Inflammatory macrophage (primary cell): ENCODE results near the gene LARGE1.

Experiments used
- DNase-seq, 2 donors: peaks; one replicate each; pipeline ENCODE4 v3.0.0-alpha.2; 2020 to 2022

The LARGE1 gene

DNA sequence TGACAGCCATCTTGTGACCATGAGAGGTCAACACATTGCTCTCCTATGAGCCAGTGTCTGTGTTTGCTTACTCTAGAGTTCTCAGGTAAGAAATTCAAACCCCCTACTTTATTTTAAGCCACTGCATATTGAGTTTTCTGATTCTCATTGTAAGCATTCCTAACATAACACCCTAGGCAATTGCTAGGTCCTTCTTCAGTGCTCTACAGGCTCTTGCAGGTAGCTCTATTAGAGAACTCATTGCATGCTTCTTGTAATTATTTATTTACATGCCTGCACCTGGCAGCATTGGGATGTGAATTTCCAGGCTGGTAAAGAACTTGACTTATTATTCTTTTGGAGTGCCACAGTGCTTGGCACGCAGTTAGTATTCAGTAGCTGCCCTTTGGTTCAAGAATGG is 573.3 kb downstream of the LARGE1 start:
- no peak for DNase-seq

DNA sequence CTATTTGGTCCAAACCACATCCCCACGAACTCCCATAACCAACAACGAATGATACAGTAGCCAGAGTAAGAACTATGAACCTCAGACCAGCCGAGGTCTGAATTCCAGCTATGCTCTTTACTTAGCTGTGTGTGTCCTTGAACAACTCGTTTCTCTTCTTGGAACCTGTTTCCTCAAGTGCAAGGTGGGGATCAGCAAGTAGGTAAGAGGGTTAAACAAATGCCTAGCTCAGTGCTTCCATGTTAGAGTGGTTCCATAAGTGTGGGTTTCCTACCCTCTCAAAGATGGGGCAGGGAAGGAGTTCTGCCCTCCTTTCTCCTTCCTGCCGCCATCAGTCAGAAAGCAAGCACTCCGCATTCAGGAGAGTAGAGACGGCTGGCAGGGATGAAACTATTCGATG is 578.7 kb downstream of the LARGE1 start:
- DNase-seq: no peak

DNA sequence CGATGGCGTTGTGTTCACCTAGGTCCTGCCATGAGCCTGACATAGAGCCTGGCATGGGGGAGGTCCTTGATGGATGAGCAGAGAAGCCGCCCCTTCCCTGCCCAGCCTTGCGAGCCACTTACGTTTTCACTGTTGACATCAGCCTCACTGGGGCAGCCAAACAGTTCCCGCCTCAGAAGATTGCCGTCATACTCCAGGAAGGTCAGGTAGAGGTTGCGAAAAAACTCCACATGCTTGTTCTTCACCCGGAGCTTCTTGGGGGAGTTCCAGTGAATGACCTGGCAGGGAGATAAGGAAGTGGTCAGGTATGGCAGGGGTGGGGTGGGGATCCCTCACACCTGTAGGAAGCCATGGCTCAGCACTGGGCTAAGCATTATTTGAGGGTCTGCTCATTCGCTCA is 582.8 kb downstream of the LARGE1 start:
- DNase-seq: no peak

DNA sequence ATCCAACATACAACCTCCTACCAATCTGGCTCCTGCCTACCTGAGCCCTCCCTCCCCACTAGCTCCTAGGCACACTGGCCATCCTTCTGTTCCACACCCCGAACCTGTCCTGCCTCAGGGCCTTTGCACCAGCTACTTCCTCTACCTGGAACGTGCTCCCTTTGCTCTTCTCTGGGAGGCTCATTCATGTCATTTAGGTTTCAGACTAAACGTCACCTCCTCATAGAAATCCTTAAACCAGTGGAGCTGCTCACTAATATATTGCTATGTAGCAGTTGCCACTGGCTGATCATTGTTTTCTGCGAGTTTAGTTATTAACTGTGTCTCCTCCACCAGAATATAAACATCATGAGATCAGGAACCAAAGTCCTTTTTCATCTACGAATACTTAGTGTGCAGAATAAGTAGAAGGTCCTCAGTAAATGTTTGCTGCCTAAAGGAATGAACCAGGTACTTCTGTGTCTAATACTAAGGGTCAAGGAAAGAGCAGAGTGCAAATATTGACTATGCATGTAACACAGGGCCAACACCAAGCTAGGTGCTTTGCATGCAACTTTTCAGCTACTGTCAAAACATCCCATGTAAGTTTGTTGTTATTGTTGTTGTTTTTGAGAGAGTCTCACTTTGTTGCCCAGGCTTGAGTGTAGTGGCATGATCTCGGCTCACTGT is 584.5 kb downstream of the LARGE1 start:
- DNase-seq: no peak

DNA sequence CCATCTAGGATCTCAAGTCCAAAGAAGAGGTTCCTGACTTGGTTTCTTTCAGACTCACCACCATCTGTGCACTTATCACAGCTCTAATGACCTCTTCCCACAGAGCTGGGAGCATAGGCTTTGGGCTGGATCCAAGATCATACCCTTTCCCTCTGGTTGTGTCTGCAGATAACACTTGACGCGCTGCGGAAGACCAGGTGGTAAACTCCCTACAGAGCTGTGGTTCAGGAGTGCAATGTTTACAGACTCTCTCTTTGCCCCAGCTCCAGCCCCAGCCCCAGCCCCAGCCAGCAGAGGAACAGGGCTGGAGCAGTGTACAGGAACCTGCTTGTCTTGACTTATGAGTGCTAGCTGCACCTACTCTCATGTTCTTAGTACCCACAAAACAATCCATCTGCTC is 587.7 kb downstream of the LARGE1 start:
- no peak for DNase-seq

DNA sequence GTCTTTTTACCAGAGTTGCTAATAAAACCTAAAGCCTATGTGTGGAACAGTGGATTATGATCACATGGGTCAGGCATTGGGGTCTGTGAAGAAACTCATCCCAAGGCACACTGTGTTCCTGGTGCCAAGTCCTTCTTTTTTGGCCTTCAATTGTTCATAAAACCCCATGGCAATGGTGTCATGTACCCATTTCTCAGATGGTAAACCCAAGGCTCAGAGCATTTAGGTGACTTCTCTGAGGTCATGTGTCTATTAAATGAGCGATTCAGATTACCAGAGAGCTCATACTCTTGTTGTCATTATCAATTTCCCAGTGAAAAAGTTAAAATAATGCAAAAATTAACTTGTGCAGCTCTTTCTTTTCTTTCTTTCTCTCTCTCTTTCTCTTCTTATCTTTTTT is 589.3 kb downstream of the LARGE1 start:
- no peak for DNase-seq

DNA sequence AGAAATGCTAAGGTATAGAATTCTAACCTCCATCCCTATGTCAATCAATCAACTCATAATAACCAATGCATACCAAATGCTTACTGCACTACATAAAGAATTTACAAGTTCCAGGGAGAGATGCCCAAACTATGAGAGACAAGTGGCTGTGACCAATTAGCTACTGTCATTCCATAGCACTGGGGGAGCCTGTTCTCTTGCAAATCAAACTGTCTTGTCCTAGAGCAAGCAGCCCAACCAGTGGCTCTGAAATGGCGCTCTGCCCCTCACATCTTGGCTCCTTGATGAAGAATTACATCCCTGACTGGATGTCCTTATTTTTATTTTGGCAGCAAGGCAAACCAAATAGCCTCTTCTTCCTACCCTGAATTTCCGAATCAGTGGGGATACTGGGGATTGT is 589.7 kb downstream of the LARGE1 start:
- no peak for DNase-seq

DNA sequence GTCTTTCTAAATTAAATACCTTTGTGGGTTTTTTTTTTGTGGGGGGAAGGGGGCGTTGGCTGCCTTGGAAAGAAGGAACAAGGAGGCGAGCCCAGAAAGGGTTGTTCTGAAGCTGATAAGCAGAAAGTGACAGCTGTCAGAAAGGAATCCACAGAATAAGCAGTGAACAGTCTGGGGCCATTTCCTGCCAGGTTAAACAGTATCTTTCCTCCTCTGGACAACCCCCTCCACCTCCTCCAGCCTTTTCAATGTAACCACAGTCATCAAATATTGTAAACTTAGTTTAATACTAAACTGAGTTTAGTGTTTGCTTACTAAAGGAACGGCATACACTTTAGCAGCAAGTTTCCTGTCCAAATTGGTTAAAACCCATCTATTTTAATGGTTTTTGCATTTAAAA is 590.9 kb downstream of the LARGE1 start:
- no peak for DNase-seq

DNA sequence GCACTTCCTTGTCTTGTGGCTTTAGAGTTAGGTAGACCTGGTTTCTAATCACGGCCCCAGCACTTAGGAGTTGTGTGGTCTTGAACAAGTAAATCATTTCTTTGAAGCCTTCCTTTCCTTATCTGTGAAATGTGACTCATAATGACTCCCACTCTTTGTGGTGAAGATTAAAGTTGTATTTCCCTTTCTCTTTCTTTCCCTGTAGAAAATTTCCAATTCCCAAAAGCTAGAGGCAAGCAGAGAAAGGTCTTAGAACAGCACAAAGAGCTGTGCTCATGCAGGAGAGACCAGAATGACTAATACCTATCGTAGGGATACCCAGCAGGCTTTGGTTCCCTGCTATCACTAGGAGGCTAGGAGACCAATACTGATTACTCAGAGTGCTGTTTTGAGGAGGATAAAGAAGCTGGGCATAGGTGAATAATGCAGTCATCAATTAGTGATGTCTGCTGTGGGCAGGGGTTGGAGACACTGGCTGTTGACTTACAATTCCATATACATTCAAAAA is 591.4 kb downstream of the LARGE1 start:
- DNase-seq: no peak

DNA sequence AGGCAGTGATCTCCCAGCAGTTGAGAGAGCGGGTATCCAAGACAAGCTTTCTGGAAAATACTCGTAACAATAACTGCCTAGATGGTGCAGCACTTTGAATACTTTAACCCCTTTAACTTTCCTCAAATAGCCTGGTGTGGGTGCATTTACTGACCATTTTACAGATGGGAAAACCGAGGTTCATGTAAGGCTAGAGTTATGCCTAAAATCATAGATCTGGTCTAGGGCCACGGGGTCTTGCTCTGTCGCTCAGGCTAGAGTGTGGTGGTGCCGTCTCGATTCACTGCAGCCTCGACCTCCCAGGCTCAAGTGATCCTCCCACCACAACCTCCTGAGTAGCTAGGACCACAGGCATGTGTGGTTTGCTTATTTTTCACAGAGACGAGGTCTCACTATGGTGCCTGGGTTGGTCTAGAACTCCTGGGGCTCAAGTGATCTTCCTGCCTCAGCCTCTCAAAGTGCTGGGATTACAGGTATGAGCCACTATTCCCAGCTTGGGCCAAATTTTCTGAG is 592.9 kb downstream of the LARGE1 start:
- DNase-seq: no peak

DNA sequence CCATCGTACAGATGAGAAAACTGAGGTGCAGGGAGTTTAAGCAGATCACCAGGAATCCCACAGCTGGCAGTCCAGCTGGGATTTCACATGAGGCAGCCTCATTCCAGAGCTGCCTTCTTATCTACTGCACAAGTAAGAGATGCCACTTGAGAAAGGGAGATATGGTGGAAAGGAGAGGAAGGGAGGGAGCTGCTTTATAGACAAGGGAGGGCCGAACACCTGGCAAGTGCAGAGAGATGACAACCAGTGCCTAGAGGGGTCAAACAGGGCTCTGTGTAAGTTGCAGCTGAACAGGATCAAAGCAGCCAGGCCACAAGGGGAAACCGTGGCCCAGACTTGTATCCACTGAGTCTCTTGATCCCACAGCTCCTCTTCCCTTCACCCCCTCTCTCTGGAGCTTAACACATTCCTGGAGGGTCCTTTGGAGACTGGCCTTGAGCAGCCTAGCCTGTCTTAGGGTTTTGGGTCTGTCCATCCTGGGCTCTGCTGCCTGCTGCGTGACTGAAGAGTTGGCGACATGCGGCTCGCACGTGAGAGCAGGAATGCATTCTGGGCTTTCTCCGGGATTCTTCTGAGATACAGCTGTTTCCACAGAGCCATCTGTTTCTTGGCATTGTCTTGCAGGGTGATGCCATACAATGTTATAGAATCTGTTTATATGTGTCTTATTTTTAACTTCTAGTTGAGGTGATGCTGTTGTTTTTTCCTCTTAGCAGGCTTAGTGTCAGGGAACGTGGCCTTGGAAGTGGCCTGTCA is 593.6 kb downstream of the LARGE1 start:
- no peak for DNase-seq

DNA sequence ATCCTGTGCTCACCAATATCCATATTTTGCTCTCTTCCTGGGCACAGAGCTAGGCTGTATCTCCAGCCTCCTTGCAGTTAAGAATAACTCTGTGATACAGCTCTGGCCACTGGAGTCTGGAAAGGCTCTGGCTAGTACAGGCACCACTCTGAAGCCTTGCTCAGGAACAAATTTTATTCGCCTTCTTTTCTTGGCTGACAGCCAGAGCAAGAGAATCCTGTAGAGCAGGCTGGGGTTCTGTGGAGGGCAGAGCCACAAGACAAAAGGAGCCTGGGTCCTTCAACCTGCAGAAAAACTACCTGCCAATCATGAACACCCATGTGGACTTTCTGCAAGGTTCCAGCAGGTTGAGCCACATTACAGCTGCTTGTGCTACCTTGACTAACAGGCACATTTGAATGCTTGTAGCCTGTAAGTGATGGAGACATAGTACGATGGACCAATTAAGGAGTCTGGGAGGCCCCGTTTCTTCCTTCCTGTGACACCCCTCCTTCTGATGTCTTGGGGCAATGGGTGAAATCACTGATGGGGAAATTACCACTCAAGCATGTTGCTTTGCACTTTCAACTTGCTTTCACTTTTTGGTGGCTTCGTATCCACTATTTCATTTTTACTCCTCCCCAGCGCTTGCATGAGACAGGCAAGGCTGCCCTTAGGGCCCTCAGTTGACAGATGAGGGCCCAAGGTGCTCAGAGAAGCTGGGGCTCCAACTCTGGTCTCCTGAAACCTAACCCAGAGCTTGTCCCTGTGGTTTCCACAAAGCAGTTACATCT is 594.9 kb downstream of the LARGE1 start:
- no peak for DNase-seq

DNA sequence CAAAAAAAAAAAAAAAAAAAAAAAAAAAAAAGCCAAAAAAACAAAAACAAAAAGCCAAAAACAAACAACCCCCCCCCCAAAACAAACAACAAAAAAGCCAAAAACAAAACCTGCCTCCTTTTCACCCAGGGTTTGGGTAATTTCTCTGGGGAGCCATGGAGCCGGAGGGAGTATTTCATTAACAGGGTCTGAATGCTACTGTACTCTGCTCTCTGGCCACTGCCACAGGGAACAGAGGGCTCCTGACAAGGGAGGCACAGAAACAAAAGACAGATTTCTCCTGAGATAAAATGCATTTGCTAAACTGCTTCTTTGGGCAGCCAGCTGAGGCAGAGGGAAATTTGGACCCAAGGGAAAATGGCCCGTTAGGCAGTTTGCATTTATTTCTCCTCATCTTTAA is 596.0 kb downstream of the LARGE1 start:
- DNase-seq: no peak

DNA sequence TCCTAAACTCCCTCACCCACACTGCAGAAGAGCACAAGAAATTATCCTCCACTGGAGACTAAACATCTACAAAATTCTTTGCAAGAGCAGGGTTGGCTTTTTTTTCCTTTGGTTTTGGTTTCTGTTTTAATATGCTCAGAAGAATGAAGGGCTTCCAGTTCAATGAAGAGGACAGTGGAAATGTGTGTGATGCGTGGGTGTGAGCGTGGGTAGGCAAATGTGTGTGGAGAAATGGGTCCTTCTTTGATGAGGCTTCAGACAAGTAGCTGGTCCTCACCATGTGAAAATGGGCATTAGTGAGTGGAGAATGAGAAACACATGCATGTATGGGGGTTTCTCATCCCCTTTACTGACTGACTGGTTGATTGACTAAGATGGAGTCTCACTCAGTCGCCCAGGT is 598.8 kb downstream of the LARGE1 start:
- no peak for DNase-seq

DNA sequence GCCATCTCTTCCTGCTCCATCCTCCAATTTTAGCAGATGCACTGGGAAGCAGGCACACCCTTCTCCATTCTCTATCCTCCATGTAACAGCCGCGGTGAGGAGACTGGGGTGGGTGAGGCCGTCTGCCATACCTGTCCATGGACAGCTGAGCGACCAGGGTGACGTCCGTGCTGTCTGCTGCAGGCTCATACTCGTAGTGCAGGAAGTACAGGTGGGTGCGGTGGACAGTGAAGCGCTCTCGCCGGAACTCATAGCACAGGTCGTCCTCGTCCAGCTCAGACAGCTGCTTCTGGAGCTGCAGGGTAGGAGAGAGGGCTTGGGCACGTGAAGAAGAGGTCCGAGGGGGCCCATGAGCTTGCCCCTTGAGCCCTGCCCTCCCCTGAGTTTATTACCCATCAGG is 604.3 kb downstream of the LARGE1 start:
- no peak for DNase-seq

DNA sequence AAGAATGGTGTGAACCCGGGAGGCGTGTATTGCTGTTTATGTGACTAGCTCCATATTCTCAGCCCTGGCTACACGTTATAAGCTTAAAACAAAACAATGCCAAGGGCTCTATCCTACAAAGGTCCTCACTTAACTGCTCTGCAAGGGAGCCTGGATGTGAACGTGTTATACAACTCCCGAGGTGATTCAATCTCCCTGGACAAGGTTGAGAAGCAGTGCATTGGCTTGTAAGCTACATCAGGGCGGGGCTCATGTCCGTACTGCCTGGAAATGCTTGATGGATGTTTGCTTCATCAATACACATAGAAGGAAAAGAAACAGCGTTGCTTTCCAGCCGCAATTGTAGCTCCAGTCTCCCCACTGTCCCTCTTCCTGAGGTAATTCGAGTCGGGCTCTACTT is 605.2 kb downstream of the LARGE1 start:
- DNase-seq: no peak

DNA sequence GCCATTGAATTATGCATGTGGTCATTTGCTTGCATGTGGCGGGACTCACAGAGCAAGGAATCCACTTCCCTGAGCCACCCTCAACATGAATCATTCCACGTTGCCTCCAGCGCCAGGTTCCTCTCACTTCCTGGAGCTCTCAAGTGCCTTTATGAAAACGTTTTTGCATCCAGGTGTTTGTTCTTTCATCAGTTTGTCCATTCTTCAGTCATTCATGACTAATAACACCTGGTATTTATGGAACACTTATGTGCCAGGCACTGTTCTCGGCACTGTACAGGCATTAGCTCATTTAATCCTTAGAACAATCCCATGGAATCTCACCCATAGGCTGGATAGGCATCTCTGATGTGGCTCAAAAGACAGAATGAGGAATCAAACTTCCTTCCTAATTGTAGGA is 606.0 kb downstream of the LARGE1 start:
- no peak for DNase-seq

DNA sequence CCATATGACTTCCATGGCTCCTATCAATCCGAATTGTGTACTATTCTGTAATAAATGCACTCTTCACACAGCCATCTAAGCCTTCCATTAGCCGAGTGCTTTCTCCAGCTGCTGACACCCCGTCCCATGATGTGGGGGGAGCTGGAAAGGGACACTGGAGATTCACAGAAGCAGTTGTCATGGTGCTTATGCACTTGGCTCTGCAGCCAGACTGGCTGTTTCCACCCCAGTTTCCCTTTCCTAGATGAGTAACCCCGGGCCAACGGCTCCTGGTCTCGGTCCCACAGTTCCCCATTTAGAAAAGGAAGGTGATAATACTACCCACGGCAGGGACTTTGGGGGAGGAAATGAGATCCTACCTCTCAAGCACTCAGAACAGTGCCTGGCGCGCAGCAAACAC is 617.2 kb downstream of the LARGE1 start:
- DNase-seq: no peak

DNA sequence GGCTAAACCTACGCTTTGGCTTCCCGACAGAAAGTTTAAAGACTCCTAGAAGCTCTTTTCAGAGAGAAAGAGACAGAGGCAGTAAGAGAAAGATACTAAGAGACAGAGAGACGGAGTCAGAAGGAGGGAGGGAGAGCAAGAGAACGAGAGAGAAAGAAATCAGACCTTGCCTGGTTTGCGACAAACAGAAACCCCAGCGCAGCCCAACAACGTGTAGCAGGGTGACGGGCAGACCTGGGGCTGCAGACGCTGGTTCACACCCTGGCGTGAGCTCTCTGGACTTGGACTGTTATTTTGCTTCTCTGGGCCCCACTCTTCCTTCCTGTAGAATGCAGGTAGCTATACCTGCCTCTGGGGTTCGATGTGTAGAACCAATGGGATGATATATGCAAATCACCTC is 617.7 kb downstream of the LARGE1 start:
- DNase-seq: no peak

DNA sequence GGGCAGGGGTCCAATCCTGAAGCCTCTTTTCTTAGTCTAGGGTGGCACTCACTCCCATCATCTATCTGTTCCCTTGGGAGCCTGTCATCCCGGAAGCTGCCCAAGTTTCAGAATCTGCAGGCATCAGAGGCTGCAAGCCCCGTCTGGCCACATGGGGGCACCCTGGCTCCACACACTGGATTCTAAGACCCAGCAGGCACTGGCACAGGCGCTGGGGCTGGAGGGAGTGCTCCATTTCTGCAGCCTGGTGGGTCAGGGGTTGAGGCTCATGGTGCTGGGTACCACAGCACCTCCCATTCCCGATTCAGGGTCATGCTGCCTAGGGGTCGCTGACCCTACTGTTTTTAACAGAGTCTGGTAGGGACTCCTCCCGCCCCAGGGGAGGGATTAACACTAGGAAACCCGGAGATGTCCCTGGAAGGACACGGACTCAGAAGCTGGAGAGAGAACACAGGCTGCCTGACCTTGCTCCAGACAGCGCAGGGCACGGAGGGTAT is 618.2 kb downstream of the LARGE1 start:
- peak; percentile 46 to 73 for DNase-seq

DNA sequence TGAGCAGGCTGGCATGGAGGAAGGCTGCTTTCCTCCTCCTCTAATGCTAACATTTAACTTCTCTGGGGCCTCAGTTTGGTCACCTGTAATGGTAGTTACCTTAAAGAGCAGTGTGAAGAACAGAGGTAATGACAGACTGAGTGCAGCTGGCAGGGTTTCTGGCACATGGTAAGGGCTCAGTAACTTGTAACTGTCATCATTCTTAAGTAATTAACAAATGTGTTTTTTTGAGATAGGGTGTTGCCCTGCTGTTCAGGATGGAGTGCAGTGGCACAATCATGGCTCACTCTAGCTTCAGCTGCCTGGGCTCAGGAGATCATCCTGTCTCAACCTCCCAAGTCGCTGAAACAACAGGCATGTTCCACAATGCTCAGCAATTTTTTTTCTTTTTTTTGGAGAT is 620.1 kb downstream of the LARGE1 start:
- DNase-seq: no peak

DNA sequence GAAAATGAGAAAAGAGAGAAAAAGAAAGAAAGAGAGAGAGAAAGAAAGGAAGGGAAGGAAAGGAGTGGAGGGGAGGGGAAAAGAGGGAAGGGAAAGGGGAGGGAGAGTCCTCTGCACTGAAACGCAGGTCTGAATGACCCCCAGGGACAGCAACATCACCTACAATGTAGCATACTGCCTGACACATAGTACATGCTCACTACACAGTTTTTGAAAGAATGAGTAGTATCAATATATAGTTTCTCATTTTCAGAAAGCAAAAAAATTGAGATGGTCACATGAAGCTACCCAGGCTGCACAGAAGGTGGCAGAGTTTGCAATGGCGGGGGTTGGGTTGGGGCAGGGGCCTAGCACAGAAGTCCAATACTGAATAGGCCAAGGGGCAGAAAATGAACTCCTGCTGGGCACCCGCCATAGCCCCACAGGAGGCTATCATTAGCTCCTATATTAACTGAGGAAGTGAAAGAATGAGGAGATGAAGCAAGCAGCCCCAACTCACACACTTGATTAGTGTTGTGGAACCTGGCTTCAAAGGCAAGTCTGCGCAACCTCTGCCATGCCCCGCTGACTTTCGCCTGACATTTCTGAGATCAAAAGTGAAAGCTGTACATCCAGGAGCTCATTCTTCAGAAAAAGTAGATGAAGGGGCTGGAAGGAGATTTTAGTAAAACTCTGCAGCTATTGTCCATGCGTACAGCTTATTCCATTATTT is 620.9 kb downstream of the LARGE1 start:
- DNase-seq: peak; percentile 30 to 38

DNA sequence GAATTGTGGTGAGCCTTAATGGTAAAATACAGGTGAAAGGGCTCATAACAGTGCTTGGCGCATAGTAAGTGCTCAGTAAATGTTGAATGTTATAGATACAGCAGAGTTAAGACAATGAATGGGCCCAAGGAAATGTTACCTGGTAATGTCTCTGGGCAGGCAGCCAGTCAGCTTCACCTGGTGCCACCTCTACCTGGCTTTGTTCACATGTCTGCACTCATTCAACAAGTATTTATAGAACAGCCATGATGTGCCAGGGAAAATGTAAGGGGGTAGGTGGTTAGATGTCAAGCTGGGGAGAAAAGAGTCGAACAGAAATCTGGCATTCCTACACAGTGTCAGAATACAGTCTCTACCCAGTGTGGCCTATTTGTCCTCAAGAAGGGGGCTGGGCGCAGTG is 623.3 kb downstream of the LARGE1 start:
- no peak for DNase-seq
